Adipocyte (in vitro differentiated cells): ENCODE measurements around the gene MKLN1.
A peak's percentile ranks its signal among the peaks of the same experiment; 100 is the strongest.
"Not testable (repeated sequence)": the region's sequence is repeated elsewhere in the genome, so short reads cannot be mapped to it uniquely, and the experiment has no call there.

Source experiments
- DNase-seq: peaks from one replicate; pipeline ENCODE4 v3.0.0-alpha.2; 2015; ENCODE audit warnings: low read depth
- H3K27me3 ChIP-seq: replicated peaks from 2 replicates; pipeline ENCODE4 v1.7.0; 2013; ENCODE audit warnings: mild to moderate bottlenecking, low read length, moderate library complexity; ENCODE audit not compliant: control insufficient read depth, insufficient read depth
- H3K36me3 ChIP-seq: 2 replicates; pipeline ENCODE4 v1.7.0; 2013; ENCODE audit warnings: low read length, mild to moderate bottlenecking, moderate library complexity; ENCODE audit not compliant: control insufficient read depth, insufficient read depth, severe bottlenecking
- H3K4me1 ChIP-seq: 2 replicates; pipeline ENCODE4 v1.7.0; 2013; ENCODE audit warnings: mild to moderate bottlenecking, low read length, moderate library complexity; ENCODE audit not compliant: control insufficient read depth, insufficient read depth
- H3K4me3 ChIP-seq: 2 replicates; pipeline ENCODE4 v1.7.0; 2013; ENCODE audit warnings: mild to moderate bottlenecking, low read length, moderate library complexity
- H3K9ac ChIP-seq: 2 replicates; pipeline ENCODE4 v1.7.0; 2013; ENCODE audit warnings: mild to moderate bottlenecking, low read length, moderate library complexity
- H3K9me3 ChIP-seq: 2 replicates; pipeline ENCODE4 v1.7.0; 2013; ENCODE audit warnings: mild to moderate bottlenecking, low read length, moderate library complexity; ENCODE audit not compliant: control insufficient read depth

The MKLN1 gene

DNA sequence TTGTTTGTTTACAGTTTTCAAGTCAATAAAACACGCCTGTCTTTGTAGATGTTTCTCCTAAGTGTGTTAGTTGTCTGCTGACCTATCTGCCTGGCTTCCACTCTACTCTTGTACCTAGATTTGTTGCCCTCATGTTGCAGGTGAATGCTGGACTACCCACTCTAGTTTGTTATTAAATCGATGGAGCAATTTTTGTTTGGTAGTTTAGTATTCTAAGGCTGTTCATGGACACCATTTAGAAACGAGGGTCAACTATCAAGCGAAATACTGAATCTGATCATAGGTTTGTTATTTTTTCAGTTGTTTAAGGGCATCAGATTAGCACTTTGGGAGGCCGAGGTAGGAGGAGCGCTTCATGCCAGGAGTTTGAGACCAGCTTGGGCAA lies 29.1 kb upstream of the MKLN1 start:
- Histone ChIP-seq H3K9me3 (no peaks in the 10 kb centered on the region), H3K27me3 (no peaks in the 10 kb centered on the region), H3K9ac (peak overlapping the region; percentile 61), H3K4me3 (no peak overlapping the region), H3K4me1 (peaks cover 27% of the 10 kb centered on the region), H3K36me3 (no peaks in the 10 kb centered on the region)
- DNase-seq: no peak

GRCh38 chr7:131299074-131299473 lies 28.6 kb upstream of the MKLN1 start:
- Histone ChIP-seq H3K9me3 (no peaks in the 10 kb centered on the region), H3K27me3 (no peaks in the 10 kb centered on the region), H3K36me3 (no peaks in the 10 kb centered on the region), H3K4me1 (peaks cover 27% of the 10 kb centered on the region), H3K4me3 (no peak overlapping the region), H3K9ac (no peak overlapping the region)
- DNase-seq: no peak

- DNase-seq: no peak
- no peaks in the 10 kb centered on the region for H3K9me3 ChIP-seq
- H3K36me3 ChIP-seq: no peaks in the 10 kb centered on the region
- H3K4me3 ChIP-seq: no peak overlapping the region
- H3K27me3 ChIP-seq: no peaks in the 10 kb centered on the region
- H3K9ac ChIP-seq: no peak overlapping the region
- H3K4me1 ChIP-seq: peaks cover 27% of the 10 kb centered on the region
These were observed 27.6 kb upstream of the MKLN1 start for GRCh38 chr7:131300078-131300477.

- H3K9ac ChIP-seq: no peak overlapping the region
- no peaks in the 10 kb centered on the region for H3K9me3 ChIP-seq
- no peak overlapping the region for H3K4me3 ChIP-seq
- peaks cover 27% of the 10 kb centered on the region for H3K4me1 ChIP-seq
- DNase-seq: no peak
- no peaks in the 10 kb centered on the region for H3K36me3 ChIP-seq
- H3K27me3 ChIP-seq: no peaks in the 10 kb centered on the region
These were observed 26.9 kb upstream of the MKLN1 start for GRCh38 chr7:131300572-131301466.

GRCh38 chr7:131302446-131302845 lies 25.2 kb upstream of the MKLN1 start:
- no peaks in the 10 kb centered on the region for H3K27me3 ChIP-seq
- H3K9ac ChIP-seq: no peak overlapping the region
- DNase-seq: no peak
- H3K36me3 ChIP-seq: no peaks in the 10 kb centered on the region
- H3K4me3 ChIP-seq: no peak overlapping the region
- H3K9me3 ChIP-seq: peaks cover 6% of the 10 kb centered on the region
- peaks cover 27% of the 10 kb centered on the region for H3K4me1 ChIP-seq

DNA sequence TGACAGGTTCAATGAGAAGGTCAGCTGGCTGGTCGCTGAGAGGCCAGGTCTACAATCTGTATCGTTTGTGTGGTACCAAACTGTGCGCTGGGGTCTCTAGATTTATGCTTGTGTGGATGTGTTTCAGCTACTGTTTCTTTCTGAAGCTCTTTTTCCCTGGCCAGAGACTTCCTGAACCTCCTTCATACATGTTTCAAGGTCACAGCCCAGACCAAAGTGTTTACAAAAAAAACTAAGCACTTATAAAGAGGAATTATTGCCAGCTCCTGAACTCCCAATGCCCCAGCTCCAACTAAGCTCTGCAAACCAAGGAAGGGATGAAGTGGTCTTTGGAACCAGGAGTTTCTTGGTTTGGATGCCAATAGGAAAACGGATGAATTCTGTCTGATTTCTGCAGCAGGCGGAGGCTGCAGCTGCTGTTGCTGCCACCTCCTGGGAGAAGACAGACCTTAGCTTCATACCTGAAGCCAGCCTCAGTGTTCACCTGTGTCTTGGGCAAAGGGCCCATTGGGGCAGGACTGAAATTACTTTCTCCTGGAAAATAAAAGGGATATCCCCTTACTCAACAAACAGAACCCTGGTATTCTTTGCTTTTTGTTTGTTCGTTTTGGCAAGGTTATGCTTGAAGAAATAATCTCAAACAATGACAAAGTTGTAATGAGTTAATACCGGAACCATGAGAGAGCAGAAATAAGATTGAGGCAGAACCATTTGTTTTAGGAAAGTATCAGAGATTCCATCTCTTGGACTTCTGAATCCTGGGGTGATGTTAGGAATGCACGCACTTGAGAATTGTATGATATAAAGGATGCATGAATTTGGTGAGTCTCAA lies 24.6 kb upstream of the MKLN1 start:
- no peaks in the 10 kb centered on the region for H3K36me3 ChIP-seq
- no peak overlapping the region for H3K4me3 ChIP-seq
- peaks cover 25% of the 10 kb centered on the region for H3K4me1 ChIP-seq
- H3K27me3 ChIP-seq: no peaks in the 10 kb centered on the region
- H3K9ac ChIP-seq: no peak overlapping the region
- peaks cover 6% of the 10 kb centered on the region for H3K9me3 ChIP-seq
- peak; percentile 15 for DNase-seq

DNA sequence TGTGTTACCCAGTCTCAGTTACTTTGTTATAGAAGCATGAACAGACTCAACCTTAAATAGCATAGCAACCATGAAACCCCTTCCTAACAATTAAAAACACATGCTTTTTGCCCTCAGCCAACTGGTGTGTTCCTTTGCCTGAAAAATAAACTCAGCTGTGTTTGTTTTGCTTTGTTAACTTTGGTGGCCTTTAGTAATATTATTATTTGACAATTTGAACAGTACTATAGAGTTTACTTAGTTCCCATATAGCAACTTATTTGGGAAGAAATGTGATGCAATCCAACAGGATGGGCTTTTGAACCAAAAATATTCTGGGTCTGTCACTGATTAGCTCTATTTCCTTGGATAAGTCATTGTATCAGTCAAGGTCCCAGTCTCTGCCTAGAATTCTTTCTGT lies 22.5 kb upstream of the MKLN1 start:
- no peaks in the 10 kb centered on the region for H3K27me3 ChIP-seq
- H3K9me3 ChIP-seq: peaks cover 6% of the 10 kb centered on the region
- H3K9ac ChIP-seq: no peak overlapping the region
- no peak for DNase-seq
- no peaks in the 10 kb centered on the region for H3K36me3 ChIP-seq
- H3K4me3 ChIP-seq: no peak overlapping the region
- peaks cover 13% of the 10 kb centered on the region for H3K4me1 ChIP-seq

GRCh38 chr7:131306041-131306440 lies 21.6 kb upstream of the MKLN1 start:
- not testable (repeated sequence) for H3K9ac ChIP-seq, H3K27me3 ChIP-seq, DNase-seq, H3K4me1 ChIP-seq, H3K4me3 ChIP-seq, H3K9me3 ChIP-seq, H3K36me3 ChIP-seq

DNA sequence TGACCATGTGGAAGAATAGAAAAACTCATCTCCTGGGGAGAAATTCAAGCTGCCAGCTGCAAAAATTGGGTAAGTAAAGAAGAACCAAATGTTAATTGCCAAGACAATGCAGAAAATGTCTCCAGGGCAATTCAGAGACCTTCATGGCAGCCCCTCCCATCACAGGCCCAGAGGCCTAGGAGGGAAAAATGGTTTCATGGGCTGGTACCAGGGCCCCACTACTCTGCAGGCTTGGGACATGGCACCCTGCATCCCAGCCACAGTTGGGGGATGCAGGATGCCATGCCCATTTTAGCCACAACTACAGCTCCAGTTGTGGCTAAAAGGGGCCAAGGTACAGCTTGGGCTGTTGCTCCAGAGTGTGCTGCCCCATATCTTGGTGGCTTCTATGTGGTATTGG lies 20.9 kb upstream of the MKLN1 start:
- no peak for DNase-seq
- no peak overlapping the region for H3K9ac ChIP-seq
- no peaks in the 10 kb centered on the region for H3K27me3 ChIP-seq
- peaks cover 6% of the 10 kb centered on the region for H3K9me3 ChIP-seq
- no peaks in the 10 kb centered on the region for H3K36me3 ChIP-seq
- no peaks in the 10 kb centered on the region for H3K4me1 ChIP-seq
- no peak overlapping the region for H3K4me3 ChIP-seq

DNA sequence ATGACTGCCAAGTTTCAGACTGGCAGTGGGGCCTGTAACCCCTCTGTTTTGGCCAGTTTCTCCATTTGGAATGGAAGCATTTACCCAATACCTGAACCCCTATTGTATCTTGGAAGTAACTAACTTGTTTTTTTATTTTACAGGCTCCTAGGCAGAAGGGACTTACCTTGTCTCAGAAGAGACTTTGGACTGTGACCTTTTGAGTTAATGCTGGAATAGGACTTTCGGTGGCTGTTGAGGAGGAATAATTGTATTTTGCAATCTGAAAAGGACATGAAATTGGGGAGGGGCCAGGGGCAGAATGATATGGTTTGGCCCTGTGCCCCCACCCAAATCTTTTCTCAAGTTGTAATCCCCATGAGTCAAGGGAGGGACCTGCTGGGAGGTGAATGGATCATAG lies 20.0 kb upstream of the MKLN1 start:
- Histone ChIP-seq H3K9me3 (peaks cover 6% of the 10 kb centered on the region), H3K9ac (no peak overlapping the region), H3K4me3 (no peak overlapping the region), H3K27me3 (no peaks in the 10 kb centered on the region), H3K36me3 (no peaks in the 10 kb centered on the region), H3K4me1 (no peaks in the 10 kb centered on the region)
- no peak for DNase-seq

DNA sequence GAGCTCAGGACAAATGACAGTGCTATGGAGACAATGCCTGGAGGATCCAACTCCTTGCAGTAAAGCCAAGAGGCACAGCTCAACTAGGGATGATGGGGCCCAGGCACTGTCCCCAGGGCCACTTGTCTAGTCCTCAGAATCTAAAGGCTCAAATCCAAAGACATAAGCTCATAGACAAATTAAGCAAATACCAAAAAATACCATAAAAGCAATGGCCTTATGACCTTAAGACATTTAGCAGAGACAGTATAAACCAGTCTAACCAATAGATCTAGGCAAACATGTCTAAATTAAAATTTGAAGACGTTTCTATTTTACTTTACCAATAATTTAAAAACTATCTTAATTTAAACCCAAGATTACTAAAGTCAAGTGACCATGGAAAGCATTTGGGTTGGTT lies 14.8 kb upstream of the MKLN1 start:
- H3K4me3 ChIP-seq: no peak overlapping the region

More for the DNA sequence above, 14.8 kb upstream of the MKLN1 start:
- no peak for DNase-seq
- no peak overlapping the region for H3K9ac ChIP-seq
- no peaks in the 10 kb centered on the region for H3K4me1 ChIP-seq
- H3K27me3 ChIP-seq: no peaks in the 10 kb centered on the region
- H3K36me3 ChIP-seq: no peaks in the 10 kb centered on the region
- peaks cover 3% of the 10 kb centered on the region for H3K9me3 ChIP-seq
